ENCODE data around the gene STAT4.

STAT4 gene

DNA sequence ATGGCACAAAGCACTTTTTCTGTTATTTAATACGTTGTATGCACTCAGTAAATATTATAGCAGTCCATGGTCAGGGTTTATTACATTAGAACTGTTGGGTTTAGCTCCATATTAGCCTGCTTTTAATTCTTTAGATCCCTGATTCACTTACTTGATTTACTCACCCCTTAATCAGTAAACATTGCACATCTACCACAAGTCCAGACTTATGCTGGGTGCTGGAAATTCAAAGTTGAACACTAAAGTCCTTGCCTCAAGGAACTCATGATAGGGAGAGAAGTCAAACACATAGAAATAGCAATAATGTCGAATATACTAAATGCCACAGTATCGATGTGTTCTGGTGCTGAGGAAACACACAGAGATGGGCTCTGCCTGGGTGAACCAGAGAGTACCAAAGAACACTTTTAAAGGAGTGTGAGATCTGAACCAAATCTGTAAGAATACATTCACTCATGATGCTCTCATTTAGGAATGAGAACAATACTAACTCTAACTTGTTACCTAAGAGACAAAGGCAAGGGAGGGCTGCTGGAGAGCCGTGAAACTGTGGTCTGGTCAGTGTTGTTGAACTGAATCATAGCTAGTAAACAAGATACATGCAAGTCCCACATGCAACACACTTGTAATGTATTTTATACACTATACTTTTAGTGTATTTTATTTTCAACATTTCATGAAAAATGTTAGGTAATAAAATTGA lies 4.9 kb downstream of the STAT4 start:
- DNase-seq (ENCODE audit: low read depth, low spot score), result no peak

DNA sequence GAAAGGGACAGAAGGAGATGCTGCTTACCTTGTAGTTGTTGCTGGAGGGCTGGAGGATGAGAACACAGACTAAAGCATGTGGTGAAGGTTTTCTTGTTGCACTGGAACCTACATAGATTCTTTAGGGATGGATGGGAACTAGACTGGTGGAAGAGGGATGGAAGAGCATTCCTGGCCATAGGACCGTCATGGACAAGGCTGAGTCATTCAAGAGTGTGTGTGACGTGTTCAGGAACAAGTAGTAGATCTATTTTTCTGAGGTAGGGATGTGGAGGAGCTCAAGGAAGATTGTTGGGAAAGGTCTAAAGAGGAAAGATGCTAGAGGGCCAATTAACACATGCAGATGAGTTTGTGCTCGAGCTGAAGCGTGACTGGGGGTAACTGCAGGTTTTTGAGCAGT lies 6.6 kb downstream of the STAT4 start:
- no peak for DNase-seq (ENCODE audit: low read depth, low spot score)

DNA sequence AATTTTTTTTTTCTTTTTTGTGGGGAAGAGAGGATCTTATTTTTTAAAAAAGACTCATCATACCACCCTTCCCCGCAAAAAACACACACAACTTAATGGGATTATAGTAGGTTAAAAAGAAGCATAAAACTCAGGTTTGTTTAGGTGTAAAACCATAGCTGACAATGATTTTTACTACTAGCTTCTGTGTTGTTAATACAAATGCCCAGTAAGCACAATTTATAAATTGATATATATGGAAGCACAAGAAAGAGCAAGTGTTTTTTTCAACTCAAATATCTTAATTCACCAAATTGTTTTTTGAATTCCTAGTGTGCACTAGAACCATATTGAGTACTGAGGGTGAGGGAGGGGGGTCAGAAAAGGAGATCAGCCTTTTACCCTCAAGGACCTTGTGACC lies 7.0 kb downstream of the STAT4 start:
- no peak for DNase-seq (ENCODE audit: low read depth, low spot score)

DNA sequence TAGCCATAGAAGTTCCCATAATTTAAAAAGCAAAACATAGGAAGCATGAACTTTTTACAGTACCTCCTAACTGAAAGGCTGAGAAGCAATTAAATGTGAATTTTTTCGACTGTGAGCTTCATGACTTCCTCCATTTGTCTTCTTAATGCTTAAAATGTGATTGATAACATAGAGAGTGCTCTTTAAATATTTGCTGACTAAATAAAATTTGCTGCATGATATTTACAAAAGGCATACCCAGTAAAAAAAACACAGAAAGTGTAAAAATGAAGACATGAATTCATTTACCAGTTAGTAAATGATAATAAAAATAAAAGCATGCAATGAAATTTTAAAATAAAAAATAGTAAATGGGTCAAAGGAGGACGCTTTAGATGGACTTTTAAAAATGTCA lies 21.9 kb downstream of the STAT4 start:
- DNase-seq (ENCODE audit: low read depth, low spot score), result no peak

DNA sequence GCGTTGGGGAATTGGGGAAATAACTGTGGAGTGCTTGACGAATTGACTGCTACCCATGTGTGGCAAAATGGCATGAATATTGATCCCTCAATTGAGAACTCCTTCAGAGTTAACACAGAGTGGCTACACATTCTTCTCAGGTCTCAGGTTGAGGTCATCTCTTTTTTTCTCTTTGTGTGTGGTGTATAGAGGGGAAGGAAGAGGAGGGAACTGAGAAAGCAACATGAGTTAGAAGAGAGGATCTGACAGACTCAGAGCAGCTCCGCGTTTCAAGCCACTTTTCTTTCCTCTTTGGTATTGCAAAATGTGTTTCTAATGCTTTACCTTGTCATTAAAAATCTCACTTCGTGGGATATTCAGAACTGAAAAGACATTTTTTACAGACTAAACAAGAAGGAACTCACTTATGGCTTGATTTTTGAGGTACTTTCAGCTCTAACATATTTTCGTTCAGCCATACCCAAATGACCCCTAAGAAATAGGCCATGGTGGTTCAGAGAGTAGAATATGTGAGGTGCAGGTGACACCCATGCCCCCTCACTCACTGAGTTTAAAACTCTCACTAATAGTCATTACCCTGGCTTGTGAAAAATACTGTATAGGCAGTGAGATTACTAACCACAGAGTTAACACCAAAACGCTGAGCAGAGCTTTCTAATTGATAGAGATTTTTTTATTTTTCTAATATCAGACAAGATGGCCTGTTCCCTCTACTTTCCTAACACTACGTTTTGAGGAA lies 22.5 kb downstream of the STAT4 start:
- DNase-seq (ENCODE audit: low read depth, low spot score), result no peak

DNA sequence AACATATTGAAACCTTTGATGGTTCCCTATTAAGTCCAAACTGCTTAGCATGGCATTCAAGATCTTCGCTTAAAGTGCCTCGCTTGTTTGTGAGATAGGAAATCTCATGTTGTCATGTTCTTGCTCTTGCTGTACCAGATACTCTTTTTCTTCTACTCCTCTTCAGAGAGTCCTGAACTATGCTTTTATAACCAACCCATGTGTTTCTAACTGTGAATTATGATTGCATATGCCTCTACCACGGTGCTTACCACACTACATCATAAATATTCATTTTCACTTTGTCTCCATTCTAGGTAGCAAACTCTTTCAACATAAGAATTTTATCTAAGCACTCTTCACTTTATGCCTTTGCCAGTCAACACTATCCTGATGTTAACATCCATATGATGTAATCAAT lies 23.6 kb downstream of the STAT4 start:
- no peak for DNase-seq (ENCODE audit: low read depth, low spot score)

DNA sequence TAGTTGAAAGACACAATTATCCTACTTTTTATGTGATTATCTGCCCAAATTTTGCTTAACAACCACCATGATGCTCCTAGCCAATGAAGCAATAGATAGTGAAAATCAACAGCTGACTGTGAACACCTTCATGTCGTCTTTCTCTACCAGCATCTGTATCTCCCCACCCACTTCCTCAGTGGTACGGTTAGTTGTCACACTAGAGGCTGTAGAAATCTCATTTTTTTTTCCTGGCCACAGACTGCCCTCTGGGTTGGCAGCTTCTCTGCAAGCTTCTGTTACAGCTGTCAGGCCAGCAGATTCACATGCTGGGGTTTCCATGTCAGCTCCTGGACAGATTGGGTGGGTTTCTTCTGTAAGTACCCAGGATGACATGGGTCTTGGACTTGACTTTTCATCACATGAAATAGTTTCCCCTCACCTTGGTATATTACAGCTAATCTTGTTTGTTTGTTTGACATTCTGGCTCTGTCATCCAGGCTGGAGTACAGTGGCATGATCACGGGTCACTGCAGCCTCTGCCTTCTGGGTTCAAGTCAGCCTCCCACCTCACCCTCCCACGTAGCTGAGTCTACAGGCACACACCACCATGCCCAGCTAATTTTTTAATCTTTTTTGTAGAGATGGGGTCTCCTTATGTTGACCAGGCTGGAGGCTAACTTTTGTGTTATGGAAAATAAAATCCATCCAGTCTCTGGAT lies 24.3 kb downstream of the STAT4 start:
- DNase-seq (ENCODE audit: low read depth, low spot score), result no peak

DNA sequence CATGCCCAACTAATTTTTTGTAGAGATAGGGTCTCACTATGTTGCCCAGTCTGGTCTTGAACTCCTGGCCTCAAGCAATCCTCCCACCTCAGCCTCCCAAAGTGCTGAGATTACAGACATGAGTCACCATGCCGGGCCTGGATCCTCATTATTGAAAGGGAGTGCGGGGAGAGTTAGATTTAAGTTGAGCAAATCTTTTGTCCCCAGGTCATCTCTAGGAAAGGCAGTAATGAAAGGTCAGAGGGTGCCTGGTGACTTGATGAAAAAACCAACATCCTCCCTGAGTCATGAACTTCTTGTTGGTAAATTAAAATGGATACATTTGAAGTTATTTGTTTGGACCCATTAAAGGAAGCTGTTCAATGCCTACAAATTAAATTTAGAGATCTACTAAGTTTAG lies 25.1 kb downstream of the STAT4 start:
- no peak for DNase-seq (ENCODE audit: low read depth, low spot score)

DNA sequence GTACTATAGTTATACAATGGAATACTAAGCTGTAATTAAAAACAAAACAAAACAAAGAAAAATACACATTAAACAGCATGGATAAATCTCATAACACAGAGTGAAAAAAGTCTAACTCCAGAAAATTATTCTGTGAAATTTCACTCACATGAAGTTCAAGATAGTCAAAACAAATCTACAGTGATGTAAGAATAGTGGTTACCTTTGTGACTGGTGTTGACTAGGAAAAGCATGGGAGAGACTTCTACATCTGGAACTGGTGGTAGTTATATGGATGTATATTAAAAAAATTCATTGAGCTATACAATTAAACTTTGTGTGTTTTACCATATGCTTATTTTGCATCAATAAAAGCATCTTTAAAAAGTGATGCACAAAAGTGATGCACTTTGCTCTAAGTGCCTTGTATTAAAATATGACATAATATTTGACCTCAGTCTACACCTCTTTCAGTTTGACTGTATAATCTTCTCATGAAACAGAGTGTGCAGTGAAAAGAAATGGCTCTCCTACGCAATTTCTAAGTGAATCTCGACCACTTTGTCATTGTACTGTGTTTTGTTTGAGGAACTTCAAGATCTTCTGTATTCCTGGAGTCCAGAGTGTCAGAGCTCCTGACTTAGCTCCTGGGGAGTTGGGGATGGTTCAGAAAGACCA lies 28.0 kb downstream of the STAT4 start:
- DNase-seq (ENCODE audit: low read depth, low spot score), result no peak

DNA sequence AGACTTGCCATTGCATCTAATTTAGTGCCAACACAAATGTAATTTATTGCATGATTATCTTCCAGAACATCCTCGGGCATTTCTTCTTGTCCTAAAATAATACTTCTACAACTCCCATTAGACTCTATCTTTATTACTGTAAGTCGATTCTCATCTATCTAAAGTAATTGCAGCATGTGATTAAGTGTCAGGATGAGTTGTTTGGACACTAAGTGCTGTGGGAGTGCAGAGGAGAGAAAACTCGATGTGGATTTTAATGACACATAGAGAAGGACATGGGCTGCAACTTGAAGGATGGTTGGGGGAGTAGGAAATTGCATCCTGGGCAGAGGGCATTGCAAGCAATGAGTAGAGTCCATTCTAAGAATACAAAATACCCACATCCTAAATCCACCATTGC lies 33.5 kb downstream of the STAT4 start:
- no peak for DNase-seq (ENCODE audit: low read depth, low spot score)

DNA sequence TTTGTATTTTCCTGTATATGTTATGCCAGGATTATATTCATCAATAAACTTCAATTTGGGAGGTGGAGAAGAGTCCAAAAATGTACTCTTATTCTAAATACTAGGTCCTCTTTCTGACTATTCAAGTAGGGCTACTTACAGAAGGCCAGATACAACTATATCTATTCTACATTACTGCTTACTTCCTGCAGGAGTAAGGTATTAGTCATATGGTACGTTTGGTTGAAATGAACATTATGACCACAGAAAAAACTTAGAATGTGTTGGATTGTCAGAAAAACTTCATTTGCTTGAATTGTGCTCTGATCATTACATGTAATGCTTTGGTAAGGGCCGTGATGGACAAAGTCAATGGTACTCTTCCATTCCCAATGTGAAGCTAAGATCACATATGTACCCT lies 35.0 kb downstream of the STAT4 start:
- no peak for DNase-seq (ENCODE audit: low read depth, low spot score)

DNA sequence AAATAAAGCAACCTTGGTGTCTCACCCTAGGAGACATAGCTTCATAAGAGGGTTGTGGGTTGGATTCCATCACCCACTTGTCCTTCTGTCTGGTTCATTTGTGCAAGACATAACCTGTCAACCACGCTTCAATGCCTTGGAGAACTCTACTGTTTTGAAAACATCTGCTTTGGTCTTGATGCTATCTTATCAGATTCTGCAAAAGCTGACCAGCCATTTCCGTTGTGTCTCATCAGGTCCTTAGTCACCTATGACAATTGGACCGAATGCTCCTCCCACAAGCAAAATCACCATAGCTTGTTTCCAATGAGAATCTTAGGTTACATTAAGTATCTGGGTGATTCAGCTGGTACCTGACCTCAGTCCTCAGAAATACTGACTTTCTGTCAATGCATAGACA lies 35.4 kb downstream of the STAT4 start:
- DNase-seq (ENCODE audit: low read depth, low spot score), result peak; percentile 33

DNA sequence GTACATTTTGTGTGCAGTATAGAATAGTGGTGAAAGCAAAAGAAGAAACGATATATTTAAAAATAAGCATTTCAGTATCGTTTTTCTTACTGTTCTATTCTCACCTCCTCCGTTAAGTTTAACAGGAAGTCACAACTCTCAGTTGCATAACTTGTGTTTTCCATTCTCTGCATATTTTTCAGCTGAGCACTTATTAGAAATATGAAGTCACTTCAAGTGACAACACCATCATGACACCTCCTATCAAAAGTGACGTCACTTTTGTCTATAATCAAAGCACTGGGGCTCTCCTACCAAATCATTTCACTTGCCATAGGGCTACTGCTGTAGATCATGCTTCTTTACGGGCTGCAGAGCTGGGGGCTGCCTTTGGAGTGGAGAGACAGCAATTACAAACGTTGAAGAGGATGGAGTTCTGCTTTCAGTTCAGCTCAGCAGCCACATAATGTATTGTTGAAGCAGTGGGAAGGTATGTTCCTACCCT lies 36.3 kb downstream of the STAT4 start:
- DNase-seq (ENCODE audit: low read depth, low spot score), result peak; percentile 6

DNA sequence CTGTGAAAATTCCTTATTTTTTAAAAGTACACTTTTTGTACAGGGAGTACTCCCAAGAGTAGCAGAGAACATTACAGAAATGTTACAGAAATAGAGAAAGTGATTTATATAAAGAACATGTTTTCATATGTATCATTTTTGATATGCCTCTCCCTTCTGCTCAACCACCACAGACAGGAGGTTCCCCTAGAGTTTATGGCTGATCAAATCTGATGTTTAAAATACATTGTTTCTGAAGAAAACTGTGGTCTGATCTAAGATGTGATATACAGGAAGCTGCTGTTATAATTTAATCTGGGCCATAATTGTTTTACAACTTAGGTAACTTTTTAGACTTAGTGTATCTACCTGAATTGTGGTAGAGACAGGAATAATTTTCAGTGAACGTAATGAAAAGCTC lies 37.0 kb downstream of the STAT4 start:
- no peak for DNase-seq (ENCODE audit: low read depth, low spot score)

DNA sequence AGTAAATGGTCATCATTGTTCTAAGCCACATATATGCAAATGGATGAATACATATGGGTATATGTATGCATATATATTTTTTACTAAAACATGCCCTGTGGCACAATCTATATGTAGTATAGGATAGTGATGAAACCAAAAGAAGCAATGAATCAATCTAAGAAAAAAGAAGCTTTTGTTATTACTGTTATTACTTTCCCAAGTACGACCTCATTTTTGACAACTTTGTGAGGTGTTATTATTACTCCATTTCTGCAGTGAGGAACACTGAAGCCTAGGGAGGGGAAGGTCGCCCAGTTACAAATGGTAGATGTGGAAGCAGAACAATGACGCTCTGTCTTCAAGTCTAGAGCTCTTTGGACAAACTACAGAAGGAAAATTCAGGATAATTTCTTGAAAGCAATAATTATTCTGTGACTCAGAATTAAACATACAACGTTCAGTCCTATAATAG lies 38.3 kb downstream of the STAT4 start:
- no peak for DNase-seq (ENCODE audit: low read depth, low spot score)

DNA sequence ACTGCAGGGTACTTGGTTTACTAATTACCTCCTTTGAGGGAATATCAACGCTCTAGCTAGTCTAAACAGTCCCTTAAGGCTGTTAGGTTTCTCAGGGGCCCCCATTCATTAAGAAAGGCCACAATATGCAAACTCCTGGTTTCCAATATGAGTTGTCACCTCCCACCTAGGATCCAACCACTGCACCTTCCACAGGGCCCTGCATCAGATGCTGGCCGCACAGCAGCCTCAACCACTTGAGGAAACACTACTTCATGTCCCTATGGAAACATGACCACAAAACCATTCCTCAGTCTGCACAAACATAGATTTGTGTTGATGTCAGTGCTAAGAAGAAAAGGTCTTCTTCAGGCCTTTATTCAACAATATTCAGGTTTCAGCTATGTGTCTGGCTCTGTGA lies 40.9 kb downstream of the STAT4 start:
- no peak for DNase-seq (ENCODE audit: low read depth, low spot score)

DNA sequence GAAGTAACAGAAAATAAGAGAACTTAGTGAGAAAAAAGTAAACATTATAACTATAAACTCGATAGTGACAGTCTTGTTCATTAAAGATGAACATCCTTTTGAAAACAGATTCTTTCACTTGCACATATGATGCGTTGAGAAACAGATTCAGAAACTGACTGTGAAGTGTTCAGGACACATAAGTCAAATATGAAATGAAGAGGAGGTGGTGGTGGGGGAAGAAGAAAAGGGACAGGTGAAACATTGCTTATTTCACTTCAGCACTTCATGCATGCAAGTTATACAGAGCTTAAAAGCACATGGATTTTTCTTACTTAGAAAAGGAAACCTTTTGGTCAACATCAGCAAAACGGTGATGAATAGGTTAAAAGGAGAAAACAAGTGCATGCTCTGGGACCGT lies 42.5 kb downstream of the STAT4 start:
- DNase-seq (ENCODE audit: low read depth, low spot score), result no peak

DNA sequence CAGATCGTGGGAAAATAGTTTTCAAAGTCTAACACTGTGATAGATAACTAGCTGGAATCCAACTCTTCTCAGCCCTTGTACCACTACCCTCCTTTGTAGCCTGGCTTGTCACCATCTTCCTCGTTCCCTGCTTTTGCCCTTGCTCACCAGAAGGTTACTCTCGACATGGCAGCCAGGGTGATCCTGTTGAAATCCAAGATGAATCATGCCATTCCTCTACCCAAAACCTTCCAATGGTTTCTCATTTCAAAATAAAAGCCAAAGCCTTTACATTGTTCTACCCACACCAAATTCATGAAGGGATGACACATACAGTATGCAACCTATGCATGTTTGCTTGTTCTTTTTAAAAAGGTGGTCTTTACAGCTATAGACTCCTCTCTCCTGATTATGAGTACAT lies 45.7 kb downstream of the STAT4 start:
- no peak for DNase-seq (ENCODE audit: low read depth, low spot score)

DNA sequence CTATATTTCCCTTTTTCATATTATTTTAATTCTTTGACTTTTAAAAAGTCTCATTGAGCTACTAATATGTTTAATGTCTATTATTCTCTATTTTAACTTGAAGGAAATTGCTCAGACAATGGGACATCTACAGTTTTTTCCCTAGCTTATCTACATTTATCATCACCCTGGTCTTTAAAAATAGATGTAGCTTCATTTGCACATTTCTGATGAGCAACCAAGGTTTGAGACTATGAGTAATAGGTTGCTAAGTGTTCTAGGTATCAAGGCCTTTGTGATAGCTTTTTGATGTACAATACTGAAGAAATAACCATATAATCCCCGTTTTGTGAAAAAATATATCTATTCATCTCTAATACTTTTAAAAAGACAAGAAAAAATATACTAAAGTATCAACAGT lies 47.0 kb downstream of the STAT4 start:
- DNase-seq (ENCODE audit: low read depth, low spot score), result no peak

DNA sequence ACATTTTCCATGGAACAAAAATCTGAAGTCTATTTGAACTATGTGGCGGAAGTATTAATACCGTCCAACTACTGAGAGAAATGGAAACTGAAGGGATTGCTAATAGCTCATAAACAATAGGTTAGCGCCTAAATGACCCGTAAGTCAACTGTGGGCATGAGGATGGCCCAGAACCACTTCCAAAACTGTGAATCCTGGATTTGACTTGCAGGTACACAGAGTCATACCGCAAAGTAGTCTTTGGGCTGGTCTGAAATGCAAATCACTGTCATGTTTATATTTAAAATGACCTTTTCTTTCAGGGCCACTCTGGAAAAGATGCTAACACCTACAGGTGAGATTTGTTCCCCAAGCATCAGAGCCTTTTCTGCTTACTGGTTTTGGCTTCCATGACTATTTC lies 50.6 kb downstream of the STAT4 start:
- no peak for DNase-seq (ENCODE audit: low read depth, low spot score)

DNA sequence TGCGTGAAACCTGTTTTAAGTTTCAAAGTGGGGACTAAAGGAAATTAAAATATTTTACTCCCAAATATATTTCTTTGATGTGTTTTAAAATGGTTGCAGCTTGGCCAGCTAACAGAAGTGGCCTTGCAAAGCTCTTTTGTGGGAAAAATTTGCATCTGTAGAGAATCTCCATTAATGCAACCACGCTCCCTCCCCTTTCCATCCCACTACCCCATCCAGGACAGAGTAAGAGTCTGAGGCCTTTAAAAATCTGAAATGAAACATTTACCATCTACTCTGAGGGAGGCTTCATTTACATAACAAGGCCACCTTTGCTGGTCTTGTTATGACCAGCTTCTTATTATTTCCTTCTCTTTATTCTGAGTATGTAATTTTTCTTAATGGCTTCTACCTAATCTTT lies 63.5 kb downstream of the STAT4 start:
- DNase-seq (ENCODE audit: low read depth, low spot score), result no peak

DNA sequence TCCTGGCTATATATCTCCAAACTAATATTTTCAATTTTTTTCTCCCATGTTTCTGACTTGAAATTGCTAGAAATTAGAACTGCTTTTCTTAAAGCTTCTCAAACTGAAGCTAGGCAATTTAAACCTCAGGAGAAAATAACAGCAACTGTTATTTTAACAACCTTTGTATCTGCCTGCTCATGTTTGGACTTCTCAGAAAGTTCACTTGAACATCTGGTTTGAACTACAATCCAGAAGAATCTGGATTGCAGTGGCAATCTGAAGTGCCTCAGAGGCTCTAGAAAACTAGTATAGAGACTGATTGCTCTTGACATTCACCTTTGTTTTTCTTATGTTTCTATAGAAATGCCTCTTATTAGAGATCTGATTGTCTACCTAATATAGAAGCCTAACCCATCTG lies 64.1 kb downstream of the STAT4 start:
- no peak for DNase-seq (ENCODE audit: low read depth, low spot score)

Measured in activated CD4-positive, CD25-positive, alpha-beta regulatory T cell treated with anti-CD3 and anti-CD28 coated beads, Interleukin-2, amount 50 U/mL, for 16 hours (primary cell).